Medulla oblongata (tissue), 1 donor: ENCODE data around the gene SCARF2.

Experiments
- DNase-seq: peaks from one replicate; pipeline ENCODE4 v3.0.0-alpha.2; 2015; ENCODE audit errors: extremely low spot score

SCARF2 gene

GRCh38 chr22:20440637-20441591, 3.3 kb upstream of the SCARF2 start:
- no peak for DNase-seq

GRCh38 chr22:20439928-20440575, 2.4 kb upstream of the SCARF2 start:
- DNase-seq, result no peak

GRCh38 chr22:20439556-20439927, 1.9 kb upstream of the SCARF2 start:
- no peak for DNase-seq

GRCh38 chr22:20438678-20439492, 1.3 kb upstream of the SCARF2 start:
- DNase-seq, result no peak

- no peak for DNase-seq
Observed at GRCh38 chr22:20438427-20438677, 727 bp upstream of the SCARF2 start.

- no peak for DNase-seq
Observed at GRCh38 chr22:20436768-20437612, 635 bp downstream of the SCARF2 start.

- DNase-seq, result no peak
Observed at GRCh38 chr22:20436307-20436767, 1.3 kb downstream of the SCARF2 start.

- DNase-seq, result no peak
Observed at GRCh38 chr22:20435436-20436306, 2.0 kb downstream of the SCARF2 start.

GRCh38 chr22:20434773-20435172, 2.9 kb downstream of the SCARF2 start:
- no peak for DNase-seq

- no peak for DNase-seq
Observed at GRCh38 chr22:20434264-20434751, 3.3 kb downstream of the SCARF2 start.

- no peak for DNase-seq
Observed at GRCh38 chr22:20433686-20434241, 3.9 kb downstream of the SCARF2 start.

- no peak for DNase-seq
Observed at GRCh38 chr22:20433191-20433590, 4.4 kb downstream of the SCARF2 start.

GRCh38 chr22:20432244-20432686, 5.4 kb downstream of the SCARF2 start:
- DNase-seq, result no peak

GRCh38 chr22:20431511-20432192, 6.0 kb downstream of the SCARF2 start:
- no peak for DNase-seq

GRCh38 chr22:20430720-20431510, 6.7 kb downstream of the SCARF2 start:
- no peak for DNase-seq

- no peak for DNase-seq
Observed at GRCh38 chr22:20430101-20430719, 7.4 kb downstream of the SCARF2 start.

- no peak for DNase-seq
Observed at GRCh38 chr22:20429254-20430100, 8.1 kb downstream of the SCARF2 start.
